ENCODE data around the gene ATP6V0A1. TPM values are rescaled to one million over a fixed set of nuclear protein-coding genes. Genes with fewer than 3 reads are reported as not detected.
"Not testable (repeated sequence)": the region's sequence is repeated elsewhere in the genome, so short reads cannot be mapped to it uniquely, and the experiment has no call there.

The ATP6V0A1 gene
- total RNA-seq, 5 donors from 2014 or later (not counting 1 experiment from before 2014, with no cell fraction given), result 11.1 to 18.0 (median 14.9) TPM

- DNase-seq, result no peak
- peak overlapping the region in 1 of 2 donors; percentile 40 for H3K27ac Mint-ChIP-seq
- no CpG with 5 or more reads among the region's 5 CpGs for WGBS (ENCODE audit: insufficient coverage)
- no peaks in the 10 kb centered on the region for H3K9me3 Mint-ChIP-seq
- ATAC-seq (replicated peaks in 1 of 4), result no peak
- peaks cover 10 to 42% of the 10 kb centered on the region in 2 experiments for H3K4me1 ChIP-seq (ENCODE audit: control insufficient read depth in 1 of 2, extremely low read depth in 1 of 2, insufficient read depth in 2 of 2, low read length in 2 of 2)
- H3K27me3 Mint-ChIP-seq, result no peaks in the 10 kb centered on the region
- H3K4me1 Mint-ChIP-seq, result peaks cover 35 to 44% (median 44%) of the 10 kb centered on the region in 3 donors
- no peaks in the 10 kb centered on the region for H3K27me3 ChIP-seq (replicated peaks in 1 of 2; ENCODE audit: control insufficient read depth in 2 of 2, extremely low read depth in 1 of 2, insufficient read depth in 2 of 2, low read length in 1 of 2)
- H3K36me3 Mint-ChIP-seq, result peaks cover 6% of the 10 kb centered on the region
- H3K27ac ChIP-seq (ENCODE audit: low read length), result no peak overlapping the region
- H3K4me3 ChIP-seq (ENCODE audit: control insufficient read depth in 1 of 2, extremely low read depth in 1 of 2, low read length in 1 of 2), result no peak overlapping the region
- peaks cover 0 to 4% of the 10 kb centered on the region in 2 donors for H3K36me3 ChIP-seq (ENCODE audit: control insufficient read depth in 2 of 2, extremely low read depth in 1 of 2, insufficient read depth in 1 of 2, low read length in 1 of 2)
- H3K9me3 ChIP-seq, result no peaks in the 10 kb centered on the region
- peak overlapping the region; percentile 59 to 79 (median 72) for H3K4me3 Mint-ChIP-seq
- ChIA-PET POLR2A (no interaction called here), CTCF (no interaction called here)
Measured at GRCh38 chr17:42537826-42538451, 79.3 kb downstream of the ATP6V0A1 start.

GRCh38 chr17:42538482-42538881, 79.8 kb downstream of the ATP6V0A1 start:
- no peaks in the 10 kb centered on the region for H3K9me3 Mint-ChIP-seq
- peaks cover 0 to 4% of the 10 kb centered on the region in 2 donors for H3K36me3 ChIP-seq (ENCODE audit: control insufficient read depth in 2 of 2, extremely low read depth in 1 of 2, insufficient read depth in 1 of 2, low read length in 1 of 2)
- H3K4me1 Mint-ChIP-seq, result peaks cover 35 to 43% (median 42%) of the 10 kb centered on the region in 3 donors
- WGBS (ENCODE audit: insufficient coverage), result 93% methylated on average over 7 of the region's 14 CpGs
- H3K9me3 ChIP-seq, result no peaks in the 10 kb centered on the region
- POLR2A ChIA-PET, result no interaction called here
- CTCF ChIA-PET, result interaction anchor here in 1 of 2 donors (1.1 kb wide), 1 partner anchor 16 kb away, joined by 3 read pairs; no protein-coding TSS in a partner anchor
- H3K4me3 Mint-ChIP-seq, result peak overlapping the region in 2 of 3 donors; percentile 59 to 79
- peaks cover 10 to 42% of the 10 kb centered on the region in 2 experiments for H3K4me1 ChIP-seq (ENCODE audit: control insufficient read depth in 1 of 2, extremely low read depth in 1 of 2, insufficient read depth in 2 of 2, low read length in 2 of 2)
- H3K27me3 Mint-ChIP-seq, result no peaks in the 10 kb centered on the region
- H3K27ac ChIP-seq (ENCODE audit: low read length), result no peak overlapping the region
- DNase-seq (no peak), ATAC-seq (replicated peaks in 1 of 4) (no peak)
- no peaks in the 10 kb centered on the region for H3K27me3 ChIP-seq (replicated peaks in 1 of 2; ENCODE audit: control insufficient read depth in 2 of 2, extremely low read depth in 1 of 2, insufficient read depth in 2 of 2, low read length in 1 of 2)
- H3K4me3 ChIP-seq (ENCODE audit: control insufficient read depth in 1 of 2, extremely low read depth in 1 of 2, low read length in 1 of 2), result no peak overlapping the region
- H3K36me3 Mint-ChIP-seq, result peaks cover 6% of the 10 kb centered on the region
- H3K27ac Mint-ChIP-seq, result no peak overlapping the region

- Mint-ChIP-seq H3K4me3 (peak overlapping the region in 1 of 3 donors; percentile 53), H3K27ac (peak overlapping the region; percentile 58 to 83), H3K4me1 (peaks cover 32 to 38% (median 37%) of the 10 kb centered on the region in 3 donors)
- Histone ChIP-seq H3K27ac (ENCODE audit: low read length) (peak overlapping the region; percentile 19), H3K36me3 (ENCODE audit: control insufficient read depth in 2 of 2, extremely low read depth in 1 of 2, insufficient read depth in 1 of 2, low read length in 1 of 2) (peaks cover 0 to 13% of the 10 kb centered on the region in 2 donors), H3K4me1 (ENCODE audit: control insufficient read depth in 1 of 2, extremely low read depth in 1 of 2, insufficient read depth in 2 of 2, low read length in 2 of 2) (peaks cover 10 to 39% of the 10 kb centered on the region in 2 experiments)
- 65% methylated on average over 4 of the region's 4 CpGs for WGBS (ENCODE audit: insufficient coverage)
- ChIA-PET CTCF (interaction anchor here (0.8 to 1.3 kb wide), 3 partner anchors 10 to 13 kb away, joined by 3 to 5 read pairs (median 4); no protein-coding TSS in a partner anchor), POLR2A (interaction anchor here (0.5 to 0.8 kb wide), 4 partner anchors 12 to 251 kb away, joined by 3 to 14 read pairs (median 6); partner anchors contain the start of genes HSD17B1 (in 1 of the 2) and TUBG1 (in 1 of the 2))
- not testable (repeated sequence) for H3K9me3 ChIP-seq; H3K27me3 Mint-ChIP-seq; H3K36me3 Mint-ChIP-seq; DNase-seq; H3K9me3 Mint-ChIP-seq; H3K27me3 ChIP-seq (replicated peaks in 1 of 2; ENCODE audit: control insufficient read depth in 2 of 2, extremely low read depth in 1 of 2, insufficient read depth in 2 of 2, low read length in 1 of 2); H3K4me3 ChIP-seq (ENCODE audit: control insufficient read depth in 1 of 2, extremely low read depth in 1 of 2, low read length in 1 of 2)
- ATAC-seq (replicated peaks in 1 of 4), result peak in 1 of 4 experiments; percentile 7
Measured at GRCh38 chr17:42540558-42540957, 81.9 kb downstream of the ATP6V0A1 start.

GRCh38 chr17:42541041-42541833, 82.6 kb downstream of the ATP6V0A1 start:
- peak overlapping the region; percentile 58 to 83 for H3K27ac Mint-ChIP-seq
- Histone ChIP-seq H3K4me1 (ENCODE audit: control insufficient read depth in 1 of 2, extremely low read depth in 1 of 2, insufficient read depth in 2 of 2, low read length in 2 of 2) (peaks cover 10 to 34% of the 10 kb centered on the region in 2 experiments), H3K27me3 (replicated peaks in 1 of 2; ENCODE audit: control insufficient read depth in 2 of 2, extremely low read depth in 1 of 2, insufficient read depth in 2 of 2, low read length in 1 of 2) (no peaks in the 10 kb centered on the region), H3K27ac (ENCODE audit: low read length) (peak overlapping the region; percentile 19), H3K9me3 (no peaks in the 10 kb centered on the region), H3K36me3 (ENCODE audit: control insufficient read depth in 2 of 2, extremely low read depth in 1 of 2, insufficient read depth in 1 of 2, low read length in 1 of 2) (peaks cover 0 to 13% of the 10 kb centered on the region in 2 donors), H3K4me3 (ENCODE audit: control insufficient read depth in 1 of 2, extremely low read depth in 1 of 2, low read length in 1 of 2) (no peak overlapping the region)
- WGBS (ENCODE audit: insufficient coverage), result 43% methylated on average over 10 of the region's 17 CpGs
- peak overlapping the region in 1 of 3 donors; percentile 53 for H3K4me3 Mint-ChIP-seq
- ChIA-PET POLR2A (interaction anchor here (0.8 kb wide), 2 partner anchors 11 to 68 kb away, joined by 5 to 14 read pairs; partner anchors contain the start of genes HSD17B1 (in 1 of the 2) and TUBG1 (in 1 of the 2)), CTCF (interaction anchor here (0.5 to 1.3 kb wide), 4 partner anchors 10 to 36 kb away, joined by 3 to 5 read pairs (median 4); no protein-coding TSS in a partner anchor)
- DNase-seq, result peak in 4 of 35 experiments; percentile 27 to 44 (median 27)
- no peaks in the 10 kb centered on the region for H3K27me3 Mint-ChIP-seq
- peak in 3 of 4 experiments; percentile 18 to 49 (median 38) for ATAC-seq (replicated peaks in 1 of 4)
- H3K36me3 Mint-ChIP-seq, result peaks cover 6% of the 10 kb centered on the region
- no peaks in the 10 kb centered on the region for H3K9me3 Mint-ChIP-seq
- H3K4me1 Mint-ChIP-seq, result peaks cover 28 to 35% (median 33%) of the 10 kb centered on the region in 3 donors

GRCh38 chr17:42543190-42544079, 84.8 kb downstream of the ATP6V0A1 start:
- H3K9me3 Mint-ChIP-seq, result no peaks in the 10 kb centered on the region

More at GRCh38 chr17:42543190-42544079, 84.8 kb downstream of the ATP6V0A1 start:
- ATAC-seq (replicated peaks in 1 of 4) (no peak), DNase-seq (no peak)
- ChIA-PET POLR2A (interaction anchor here in 1 of 2 donors (0.5 kb wide), 1 partner anchor 119 kb away, joined by 4 read pairs; no protein-coding TSS in a partner anchor), CTCF (interaction anchor here in 1 of 2 donors (0.6 kb wide), 1 partner anchor 28 kb away, joined by 5 read pairs; no protein-coding TSS in a partner anchor)
- Histone ChIP-seq H3K27ac (ENCODE audit: low read length) (no peak overlapping the region), H3K4me1 (ENCODE audit: control insufficient read depth in 1 of 2, extremely low read depth in 1 of 2, insufficient read depth in 2 of 2, low read length in 2 of 2) (peaks cover 5 to 30% of the 10 kb centered on the region in 2 experiments), H3K36me3 (ENCODE audit: control insufficient read depth in 2 of 2, extremely low read depth in 1 of 2, insufficient read depth in 1 of 2, low read length in 1 of 2) (peaks cover 0 to 13% of the 10 kb centered on the region in 2 donors), H3K27me3 (replicated peaks in 1 of 2; ENCODE audit: control insufficient read depth in 2 of 2, extremely low read depth in 1 of 2, insufficient read depth in 2 of 2, low read length in 1 of 2) (no peaks in the 10 kb centered on the region), H3K9me3 (no peaks in the 10 kb centered on the region), H3K4me3 (ENCODE audit: control insufficient read depth in 1 of 2, extremely low read depth in 1 of 2, low read length in 1 of 2) (no peak overlapping the region)
- 98% methylated on average over 39 of the region's 39 CpGs for WGBS (ENCODE audit: insufficient coverage)
- H3K27ac Mint-ChIP-seq, result peak overlapping the region in 1 of 2 donors; percentile 70
- H3K36me3 Mint-ChIP-seq, result peaks cover 6% of the 10 kb centered on the region
- no peak overlapping the region for H3K4me3 Mint-ChIP-seq
- peaks cover 16 to 23% (median 21%) of the 10 kb centered on the region in 3 donors for H3K4me1 Mint-ChIP-seq
- no peaks in the 10 kb centered on the region for H3K27me3 Mint-ChIP-seq

Measured in T-cell (primary cell).